ENCODE measurements around the gene CENPM. TPM values are rescaled to one million over a fixed set of nuclear protein-coding genes. Genes with fewer than 3 reads are reported as not detected.

The CENPM gene
- total RNA-seq, 1 experiment from 2014 or later = 69.3 TPM

DNA sequence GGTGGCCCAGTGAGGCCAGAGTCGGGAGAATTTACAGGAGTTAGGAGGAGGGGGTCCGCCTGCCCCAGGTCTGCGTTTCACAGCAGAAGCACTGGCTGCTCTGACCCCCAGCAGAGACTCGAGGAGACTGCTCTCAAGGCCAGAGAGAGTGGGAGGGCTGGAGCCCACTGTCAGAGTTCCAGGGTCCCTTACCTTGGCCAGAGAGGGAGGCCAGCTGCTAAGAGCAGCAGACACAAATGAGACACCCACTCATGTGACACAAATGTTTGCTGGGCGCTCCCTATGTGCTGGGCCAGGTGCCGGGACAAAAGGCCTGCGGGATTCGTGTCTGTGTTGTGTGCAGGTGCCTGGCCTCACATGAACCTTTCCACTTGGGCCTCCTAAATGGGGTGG lies 17.5 kb downstream of the CENPM start:
- intact Hi-C loops (cut with micrococcal nuclease; ENCODE audit: unreplicated experiment) = no loop called here
- H3K27me3 Mint-ChIP-seq (ENCODE audit: unreplicated experiment) = peaks cover 43% of the 10 kb centered on the region
- TF ChIP-seq, protein P1, sequence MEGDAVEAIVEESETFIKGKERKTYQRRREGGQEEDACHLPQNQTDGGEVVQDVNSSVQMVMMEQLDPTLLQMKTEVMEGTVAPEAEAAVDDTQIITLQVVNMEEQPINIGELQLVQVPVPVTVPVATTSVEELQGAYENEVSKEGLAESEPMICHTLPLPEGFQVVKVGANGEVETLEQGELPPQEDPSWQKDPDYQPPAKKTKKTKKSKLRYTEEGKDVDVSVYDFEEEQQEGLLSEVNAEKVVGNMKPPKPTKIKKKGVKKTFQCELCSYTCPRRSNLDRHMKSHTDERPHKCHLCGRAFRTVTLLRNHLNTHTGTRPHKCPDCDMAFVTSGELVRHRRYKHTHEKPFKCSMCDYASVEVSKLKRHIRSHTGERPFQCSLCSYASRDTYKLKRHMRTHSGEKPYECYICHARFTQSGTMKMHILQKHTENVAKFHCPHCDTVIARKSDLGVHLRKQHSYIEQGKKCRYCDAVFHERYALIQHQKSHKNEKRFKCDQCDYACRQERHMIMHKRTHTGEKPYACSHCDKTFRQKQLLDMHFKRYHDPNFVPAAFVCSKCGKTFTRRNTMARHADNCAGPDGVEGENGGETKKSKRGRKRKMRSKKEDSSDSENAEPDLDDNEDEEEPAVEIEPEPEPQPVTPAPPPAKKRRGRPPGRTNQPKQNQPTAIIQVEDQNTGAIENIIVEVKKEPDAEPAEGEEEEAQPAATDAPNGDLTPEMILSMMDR (IDR thresholded peaks at IDR 0.05; ENCODE audit: unreplicated experiment) = no peak
- no peak overlapping the region for H3K4me3 Mint-ChIP-seq (ENCODE audit: low read depth, unreplicated experiment)
- no peaks in the 10 kb centered on the region for H3K9me3 Mint-ChIP-seq (ENCODE audit: low read depth, unreplicated experiment)
- no peak overlapping the region for H3K27ac Mint-ChIP-seq (ENCODE audit: unreplicated experiment)
- BruUV-seq (replicated peaks) = no TSS peak
- CTCF ChIA-PET = no interaction called here
- no peak for DNase-seq
- peaks cover 7% of the 10 kb centered on the region for H3K4me1 Mint-ChIP-seq (ENCODE audit: low read depth, unreplicated experiment)
- H3K36me3 Mint-ChIP-seq (ENCODE audit: insufficient read depth, unreplicated experiment) = peaks cover 35% of the 10 kb centered on the region

DNA sequence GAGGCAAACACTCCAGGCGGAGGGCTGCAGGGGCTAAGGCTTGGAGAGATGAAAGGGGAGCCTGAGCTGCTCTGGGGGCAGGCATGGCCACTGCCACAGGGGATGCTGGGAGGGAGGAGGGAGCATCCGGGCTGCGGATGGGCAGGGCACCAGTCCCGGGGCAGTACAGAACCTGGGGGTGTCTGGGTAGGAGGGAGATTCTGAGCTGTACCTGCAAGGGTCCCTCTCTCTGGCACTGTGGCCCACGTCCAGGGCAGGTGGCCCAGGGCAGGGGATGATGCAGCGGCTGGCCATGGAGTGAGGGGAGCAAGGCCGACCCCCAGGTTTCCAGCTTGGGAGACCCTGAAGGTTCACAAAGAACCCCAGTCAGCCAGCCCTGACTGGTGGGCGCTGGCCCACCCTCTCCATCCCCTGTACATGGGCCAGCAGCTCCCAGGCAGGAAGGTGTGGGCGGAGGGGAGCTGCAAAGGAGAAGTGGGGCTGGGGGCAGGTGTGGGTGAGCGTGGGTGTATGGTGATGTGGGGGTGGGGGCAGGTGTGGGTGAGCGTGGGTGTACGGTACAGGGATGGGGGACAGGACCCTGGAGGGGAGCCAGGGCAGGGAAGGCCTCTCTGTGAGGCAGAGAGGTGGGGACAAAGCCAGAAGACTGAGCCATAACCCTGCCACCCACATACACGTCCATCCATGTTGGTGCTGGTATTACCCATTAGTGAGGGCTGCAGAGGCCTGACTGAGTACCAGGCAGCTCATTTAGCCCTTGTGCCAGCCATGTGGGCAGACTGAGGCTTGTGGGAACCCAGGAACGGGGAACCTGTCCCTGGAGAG lies 18.1 kb downstream of the CENPM start:
- no peak for DNase-seq
- TF ChIP-seq, protein P1 (IDR thresholded peaks at IDR 0.05; ENCODE audit: unreplicated experiment) = no peak
- Mint-ChIP-seq H3K36me3 (ENCODE audit: insufficient read depth, unreplicated experiment) (peaks cover 35% of the 10 kb centered on the region), H3K27ac (ENCODE audit: unreplicated experiment) (peak overlapping the region; percentile 34), H3K9me3 (ENCODE audit: low read depth, unreplicated experiment) (no peaks in the 10 kb centered on the region), H3K4me1 (ENCODE audit: low read depth, unreplicated experiment) (peaks cover 7% of the 10 kb centered on the region), H3K27me3 (ENCODE audit: unreplicated experiment) (peaks cover 44% of the 10 kb centered on the region), H3K4me3 (ENCODE audit: low read depth, unreplicated experiment) (no peak overlapping the region)
- no TSS peak for BruUV-seq (replicated peaks)
- intact Hi-C loops (cut with micrococcal nuclease; ENCODE audit: unreplicated experiment) = no loop called here
- CTCF ChIA-PET = no interaction called here

DNA sequence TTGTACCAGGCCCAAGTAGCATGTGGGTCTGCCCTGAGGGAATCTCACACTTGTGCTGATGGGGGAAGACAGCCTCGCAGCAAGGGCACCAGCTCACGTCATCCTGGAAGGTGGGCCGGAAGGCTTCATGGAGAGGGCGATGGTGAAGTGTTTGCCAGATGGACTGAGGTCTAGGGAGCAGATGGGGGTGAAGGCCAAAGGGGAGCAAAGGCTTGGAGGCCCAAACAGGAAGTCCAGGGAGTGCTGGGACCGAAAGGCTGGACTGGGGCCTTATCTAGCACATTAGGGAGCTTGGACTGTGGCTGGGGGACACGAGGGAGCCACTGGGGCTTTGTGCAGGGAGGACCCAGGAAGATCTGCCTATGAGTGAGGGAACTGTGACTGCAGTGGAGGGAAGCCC lies 19.1 kb downstream of the CENPM start:
- peak overlapping the region; percentile 34 for H3K27ac Mint-ChIP-seq (ENCODE audit: unreplicated experiment)
- H3K36me3 Mint-ChIP-seq (ENCODE audit: insufficient read depth, unreplicated experiment) = peaks cover 40% of the 10 kb centered on the region
- TF ChIP-seq, protein P1 (IDR thresholded peaks at IDR 0.05; ENCODE audit: unreplicated experiment) = no peak
- peaks cover 7% of the 10 kb centered on the region for H3K4me1 Mint-ChIP-seq (ENCODE audit: low read depth, unreplicated experiment)
- CTCF ChIA-PET = no interaction called here
- H3K4me3 Mint-ChIP-seq (ENCODE audit: low read depth, unreplicated experiment) = no peak overlapping the region
- DNase-seq = no peak
- no peaks in the 10 kb centered on the region for H3K9me3 Mint-ChIP-seq (ENCODE audit: low read depth, unreplicated experiment)
- intact Hi-C loops (cut with micrococcal nuclease; ENCODE audit: unreplicated experiment) = no loop called here
- peaks cover 50% of the 10 kb centered on the region for H3K27me3 Mint-ChIP-seq (ENCODE audit: unreplicated experiment)
- BruUV-seq (replicated peaks) = no TSS peak

DNA sequence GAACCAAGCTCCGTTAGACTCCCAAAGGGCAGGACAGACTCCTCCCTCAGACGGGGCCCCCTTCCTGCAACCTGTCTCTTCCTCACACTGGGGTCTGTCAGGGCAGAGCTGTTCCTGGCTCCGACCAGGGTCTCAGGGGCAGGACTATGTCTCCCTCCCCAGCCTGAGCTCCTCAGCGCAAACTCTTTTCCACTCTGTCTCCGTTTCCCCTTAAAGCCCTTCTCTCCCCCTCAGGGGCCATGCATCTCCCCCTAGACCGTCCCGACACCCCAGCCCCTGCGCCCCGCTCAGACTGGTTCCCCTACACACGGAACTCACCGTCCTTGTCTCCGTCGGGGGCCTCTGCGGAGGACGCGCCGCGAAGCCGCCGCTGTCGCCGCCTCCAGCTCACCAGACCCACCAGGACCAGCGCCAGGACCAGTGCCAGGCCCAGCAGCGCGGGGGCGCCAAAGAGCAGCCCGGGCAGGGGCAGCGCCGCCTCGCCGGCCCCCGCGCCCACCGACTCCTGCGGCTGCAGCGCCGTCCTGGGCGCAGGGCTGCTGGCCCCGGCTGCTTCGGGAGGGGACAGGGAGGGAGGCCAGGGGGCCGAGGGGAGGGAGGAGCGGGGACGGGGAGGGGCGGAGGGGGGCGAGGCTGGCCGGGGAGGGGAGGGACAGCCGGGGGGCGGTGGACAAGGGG lies 21.0 kb downstream of the CENPM start:
- intact Hi-C loops (cut with micrococcal nuclease; ENCODE audit: unreplicated experiment) = no loop called here
- TF ChIP-seq, protein P1 (IDR thresholded peaks at IDR 0.05; ENCODE audit: unreplicated experiment) = peak; percentile 92
- no peaks in the 10 kb centered on the region for H3K9me3 Mint-ChIP-seq (ENCODE audit: low read depth, unreplicated experiment)
- peaks cover 53% of the 10 kb centered on the region for H3K27me3 Mint-ChIP-seq (ENCODE audit: unreplicated experiment)
- BruUV-seq (replicated peaks) = no TSS peak
- peak overlapping the region; percentile 75 for H3K4me3 Mint-ChIP-seq (ENCODE audit: low read depth, unreplicated experiment)
- CTCF ChIA-PET = interaction anchor here (0.5 to 2.0 kb wide), 18 partner anchors 8 to 449 kb away, joined by 3 to 16 read pairs (median 4); partner anchors contain the start of gene CENPM
- H3K27ac Mint-ChIP-seq (ENCODE audit: unreplicated experiment) = no peak overlapping the region
- DNase-seq = peak; percentile 89
- peaks cover 40% of the 10 kb centered on the region for H3K36me3 Mint-ChIP-seq (ENCODE audit: insufficient read depth, unreplicated experiment)
- peaks cover 7% of the 10 kb centered on the region for H3K4me1 Mint-ChIP-seq (ENCODE audit: low read depth, unreplicated experiment)

All from Calu3 (cell line).